ENCODE results near the gene CSNK2A1.

Gene CSNK2A1

DNA sequence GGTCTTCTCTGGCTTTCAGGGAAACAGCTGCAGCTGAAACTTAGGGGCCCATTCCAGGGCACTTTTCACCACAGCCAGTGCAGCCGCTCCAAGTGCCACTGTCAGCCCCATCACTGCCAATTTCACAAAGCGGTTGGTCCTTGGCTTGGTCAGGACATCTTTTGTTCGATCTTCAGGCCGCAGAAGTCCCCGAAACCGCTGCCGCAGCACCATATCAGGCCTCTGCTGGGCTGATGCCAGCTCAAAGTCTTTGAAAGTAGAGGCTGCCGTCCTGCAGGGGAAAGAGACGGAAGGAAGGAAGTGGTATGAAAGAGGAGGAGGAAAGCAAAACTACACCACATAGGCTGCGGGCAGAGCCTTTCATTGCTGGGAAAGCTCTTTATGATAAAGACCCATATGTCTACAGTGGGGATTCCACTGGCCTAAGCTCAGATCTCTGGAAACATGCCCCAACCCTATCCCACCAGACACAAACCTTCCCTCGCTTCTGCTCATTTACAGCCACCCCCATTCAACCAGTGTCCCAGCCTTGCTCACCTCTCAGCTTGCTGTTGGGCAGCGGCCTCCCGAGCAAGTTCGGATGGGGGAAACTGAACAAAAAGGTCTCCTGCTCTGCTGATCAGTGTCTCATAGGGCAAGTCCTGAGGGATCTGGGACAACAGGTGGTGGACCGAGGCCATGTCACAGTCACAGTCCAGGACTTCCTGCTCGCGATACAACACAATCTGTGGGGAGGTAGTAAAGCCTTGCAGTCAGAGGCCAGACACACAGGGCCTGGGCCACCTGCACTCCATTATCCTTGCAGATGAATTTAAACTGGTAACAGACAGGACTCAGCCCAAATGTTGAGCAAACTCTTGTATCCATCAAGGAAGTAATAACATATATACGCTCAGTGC lies 104.8 kb downstream of the CSNK2A1 start:
- Mint-ChIP-seq H3K27ac (no peak overlapping the region), H3K36me3 (ENCODE audit: low read depth) (peaks cover 76% of the 10 kb centered on the region), H3K4me1 (peaks cover 7% of the 10 kb centered on the region)

GRCh38 chr20:437787-438486 lies 105.7 kb downstream of the CSNK2A1 start:
- Mint-ChIP-seq H3K9me3 (no peaks in the 10 kb centered on the region), H3K4me1 (peaks cover 15% of the 10 kb centered on the region), H3K27ac (no peak overlapping the region), H3K27me3 (ENCODE audit: low read depth, poor library complexity) (peaks cover 4% of the 10 kb centered on the region), H3K36me3 (ENCODE audit: low read depth) (peaks cover 72% of the 10 kb centered on the region), H3K4me3 (no peak overlapping the region)
- no peak for TF ChIP-seq CTCF (IDR thresholded peaks at IDR 0.05)
- no peak for DNase-seq

More for the DNA sequence above, 104.8 kb downstream of the CSNK2A1 start:
- H3K4me3 Mint-ChIP-seq: no peak overlapping the region
- no peak for DNase-seq
- H3K9me3 Mint-ChIP-seq: no peaks in the 10 kb centered on the region
- no peak for TF ChIP-seq CTCF (IDR thresholded peaks at IDR 0.05)
- H3K27me3 Mint-ChIP-seq (ENCODE audit: low read depth, poor library complexity): no peaks in the 10 kb centered on the region

- peaks cover 4% of the 10 kb centered on the region for H3K27me3 Mint-ChIP-seq (ENCODE audit: low read depth, poor library complexity)
- H3K27ac Mint-ChIP-seq: no peak overlapping the region
- H3K4me3 Mint-ChIP-seq: no peak overlapping the region
- peaks cover 57% of the 10 kb centered on the region for H3K36me3 Mint-ChIP-seq (ENCODE audit: low read depth)
- H3K9me3 Mint-ChIP-seq: no peaks in the 10 kb centered on the region
- DNase-seq: no peak
- TF ChIP-seq CTCF (IDR thresholded peaks at IDR 0.05): no peak
- H3K4me1 Mint-ChIP-seq: peaks cover 18% of the 10 kb centered on the region
Observed at GRCh38 chr20:436476-436875, 107.1 kb downstream of the CSNK2A1 start.

GRCh38 chr20:435558-435957 lies 108.0 kb downstream of the CSNK2A1 start:
- no peak overlapping the region for H3K27ac Mint-ChIP-seq
- no peak for DNase-seq
- no peak for TF ChIP-seq CTCF (IDR thresholded peaks at IDR 0.05)
- H3K27me3 Mint-ChIP-seq (ENCODE audit: low read depth, poor library complexity): peaks cover 4% of the 10 kb centered on the region
- H3K9me3 Mint-ChIP-seq: no peaks in the 10 kb centered on the region
- peaks cover 27% of the 10 kb centered on the region for H3K4me1 Mint-ChIP-seq
- H3K4me3 Mint-ChIP-seq: no peak overlapping the region
- H3K36me3 Mint-ChIP-seq (ENCODE audit: low read depth): peaks cover 54% of the 10 kb centered on the region

DNA sequence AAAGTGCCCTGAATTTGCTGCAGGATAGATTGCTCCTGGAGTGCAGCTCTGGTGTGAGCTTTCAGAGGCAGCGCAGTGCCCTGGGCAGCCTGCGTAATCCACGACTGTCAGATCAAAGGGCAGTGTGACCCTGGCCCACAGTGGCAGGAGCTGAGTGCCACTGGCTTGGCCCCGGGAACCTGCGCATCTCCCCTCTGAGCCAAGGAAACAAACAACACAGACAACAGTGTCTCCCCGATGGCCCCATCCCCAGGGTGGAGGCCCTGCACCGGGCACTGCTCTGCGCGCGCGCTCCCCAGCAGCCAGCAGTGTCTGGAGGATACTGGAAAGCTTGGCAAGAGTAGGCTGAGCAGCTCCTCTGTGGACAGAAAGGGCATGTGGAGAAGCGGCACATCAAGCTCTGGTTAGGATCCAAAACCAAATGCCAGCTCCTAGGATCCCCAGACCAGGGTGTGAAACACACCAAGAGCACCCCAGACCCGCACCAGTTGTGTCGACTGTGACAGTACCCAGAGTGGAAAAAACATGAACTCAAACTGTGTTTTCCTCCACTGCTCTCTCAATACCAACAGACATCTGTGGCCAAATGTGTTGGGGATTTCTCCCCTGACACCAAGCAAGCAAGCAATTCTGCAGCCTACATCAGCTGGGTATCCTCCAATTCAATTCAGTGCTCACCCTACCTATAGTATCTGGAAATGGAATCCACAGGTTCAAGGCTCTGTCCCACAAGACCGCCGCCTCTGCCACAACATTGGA lies 108.8 kb downstream of the CSNK2A1 start:
- Mint-ChIP-seq H3K36me3 (ENCODE audit: low read depth) (peaks cover 51% of the 10 kb centered on the region), H3K27ac (peak overlapping the region; percentile 95), H3K4me1 (peaks cover 29% of the 10 kb centered on the region), H3K9me3 (no peaks in the 10 kb centered on the region), H3K27me3 (ENCODE audit: low read depth, poor library complexity) (peaks cover 4% of the 10 kb centered on the region), H3K4me3 (no peak overlapping the region)
- no peak for DNase-seq
- no peak for TF ChIP-seq CTCF (IDR thresholded peaks at IDR 0.05)
